K562 (cell line): ENCODE results near the gene HYOU1. TPM values are rescaled to one million over a fixed set of nuclear protein-coding genes. Genes with fewer than 3 reads are reported as not detected.

Source experiments
- DNMT1 ChIP-seq: fragments of 450-650 bp; IDR thresholded peaks from 2 replicates; pipeline ENCODE4 v1.6.1; 2016; ENCODE audit warnings: antibody characterized with exemption, mild to moderate bottlenecking
- EGR1 ChIP-seq: fragments of 450-650 bp; conservative IDR thresholded peaks from 2 replicates; pipeline ENCODE4 v1.6.1; 2017; ENCODE audit warnings: mild to moderate bottlenecking
- EP400 ChIP-seq: fragments of 450-650 bp; IDR thresholded peaks from 2 replicates; pipeline ENCODE4 v1.6.1; 2017; ENCODE audit warnings: antibody characterized with exemption, mild to moderate bottlenecking, moderate library complexity
- ETS2 ChIP-seq: IDR thresholded peaks from 2 replicates; pipeline ENCODE4 v1.6.1; 2016; ENCODE audit warnings: borderline replicate concordance, missing genetic modification characterization, mild to moderate bottlenecking, moderate library complexity, missing compliant biosample characterization; ENCODE audit not compliant: poor library complexity, severe bottlenecking
- KHSRP ChIP-seq: fragments of 450-650 bp; IDR thresholded peaks from 2 replicates; pipeline ENCODE4 v1.6.1; 2017
- MAFK ChIP-seq: IDR thresholded peaks from 2 replicates; pipeline ENCODE4 v1.6.1; 2011; ENCODE audit warnings: low read length, improper control_type of control experiment
- NCOA1 ChIP-seq: fragments of 450-650 bp; IDR thresholded peaks from 2 replicates; pipeline ENCODE4 v1.6.1; 2016; ENCODE audit warnings: low read depth
- SMAD2 ChIP-seq: fragments of 150-350 bp; IDR thresholded peaks from 2 replicates; pipeline ENCODE4 v1.6.1; 2014; ENCODE audit warnings: low read depth, mild to moderate bottlenecking, low read length
- STAT5A ChIP-seq: IDR thresholded peaks from 2 replicates; pipeline ENCODE4 v1.6.1; 2012; ENCODE audit warnings: low read length, inconsistent platforms, borderline replicate concordance
- ZNF354B ChIP-seq: fragments of 250-450 bp; sonication (Bioruptor Pico); IDR thresholded peaks from 2 replicates; pipeline ENCODE4 v1.4.0; 2020
- ZNF584 ChIP-seq: fragments of 200-800 bp; sonication (Bioruptor generic); IDR thresholded peaks from 2 replicates; pipeline ENCODE4 v1.6.1; 2016; ENCODE audit warnings: low read depth, mild to moderate bottlenecking, missing genetic modification characterization, missing compliant biosample characterization
- ZNF75A ChIP-seq: fragments of 450-650 bp; formaldehyde crosslinking; IDR thresholded peaks from 2 replicates; pipeline ENCODE4 v1.4.0; 2020; ENCODE audit warnings: mild to moderate bottlenecking
- polyA plus RNA-seq, 8 experiments: library from polyadenylated mRNA; depleted of rRNA in 4 of 8; stranded (reverse) in 5 of 8; unstranded in 3 of 8; fragments of >200 nt; fragmentation: Nextera tagmentation in 2 of 8; fragmentation: Illumina TruSeq in 1 of 8; extraction: Ambion mirVana in 2 of 8; extraction: Trizol in 1 of 8; gene quantifications; 2 replicates each; pipeline versions ENCODE4 v1.2.1 to v1.2.3, GENCODE V29; 2011 to 2014; ENCODE audit warnings: inconsistent platforms in 1 of 8, missing spikeins in 1 of 8
- total RNA-seq, 7 experiments: library from RNA; depleted of rRNA in 6 of 7; stranded (reverse); fragments of >200 nt in 6 of 7; fragmentation: Illumina TruSeq in 2 of 7; extraction: Trizol in 2 of 7; gene quantifications; 2 replicates each; pipeline versions ENCODE4 v1.2.1 to v1.2.3, GENCODE V29; 2011 to 2021; ENCODE audit warnings: low replicate concordance in 1 of 7
- TF ChIP-seq, protein P1 (sequence below), 2 experiments: fragments of 450-650 bp in 1 of 2; sonication (generic) in 1 of 2; formaldehyde crosslinking in 1 of 2; IDR thresholded peaks; 2 replicates each; pipeline versions ENCODE4 v1.7.1 to v1.9.0; 2016 to 2022; ENCODE audit warnings: inconsistent platforms in 1 of 2, mild to moderate bottlenecking in 1 of 2, missing genetic modification reagents in 1 of 2
- TF ChIP-seq, protein P2 (sequence below): fragments of 200-800 bp; sonication (Bioruptor generic); IDR thresholded peaks from 2 replicates; pipeline ENCODE4 v1.6.1; 2017; ENCODE audit warnings: missing genetic modification characterization, missing compliant biosample characterization
- TF ChIP-seq, protein P3 (sequence below): fragments of 450-650 bp; conservative IDR thresholded peaks from 2 replicates; pipeline ENCODE4 v1.6.1; 2016; ENCODE audit warnings: missing genetic modification characterization, low read depth, mild to moderate bottlenecking, control low read depth, missing compliant biosample characterization
- TF ChIP-seq, protein P4 (sequence below): fragments of 250-450 bp; sonication (Bioruptor Pico); IDR thresholded peaks from 2 replicates; pipeline ENCODE4 v1.5.0; 2021

Gene HYOU1
- total and polyA plus RNA-seq, 9 of the 15 experiments (the other 6 are each of a cell fraction or from before 2014, with no cell fraction given): 19.5 to 197 (median 128) TPM

DNA sequence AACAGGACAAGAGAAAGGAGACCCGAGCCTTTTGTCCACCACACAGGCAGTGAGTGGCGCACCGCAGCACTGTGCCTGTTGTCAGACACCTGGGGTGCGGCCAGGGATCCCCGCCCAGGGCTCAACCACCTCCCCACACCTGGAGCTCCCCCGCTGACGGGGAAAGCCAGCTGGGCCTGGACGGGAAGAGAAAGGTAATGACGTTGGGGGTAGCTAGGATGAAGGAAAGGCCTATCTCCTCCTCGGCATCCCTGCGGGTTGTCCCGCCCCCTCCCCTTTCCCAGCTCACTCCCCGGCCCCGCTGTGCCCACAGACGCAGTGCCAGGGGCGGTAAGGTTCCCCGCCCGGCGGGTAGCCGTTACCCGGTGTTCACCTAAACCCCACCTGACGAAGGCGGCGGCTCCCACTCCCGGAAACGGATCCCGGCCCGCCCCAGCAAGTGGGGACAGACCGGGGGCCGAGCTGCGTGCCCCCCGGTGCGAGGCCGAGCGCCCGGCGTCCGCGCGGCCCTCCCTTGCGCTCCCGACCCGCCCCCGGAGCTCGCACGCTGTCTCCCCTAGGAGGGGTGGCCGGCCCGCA lies 495 bp downstream of the HYOU1 start (continued):
- TF ChIP-seq, protein P1, sequence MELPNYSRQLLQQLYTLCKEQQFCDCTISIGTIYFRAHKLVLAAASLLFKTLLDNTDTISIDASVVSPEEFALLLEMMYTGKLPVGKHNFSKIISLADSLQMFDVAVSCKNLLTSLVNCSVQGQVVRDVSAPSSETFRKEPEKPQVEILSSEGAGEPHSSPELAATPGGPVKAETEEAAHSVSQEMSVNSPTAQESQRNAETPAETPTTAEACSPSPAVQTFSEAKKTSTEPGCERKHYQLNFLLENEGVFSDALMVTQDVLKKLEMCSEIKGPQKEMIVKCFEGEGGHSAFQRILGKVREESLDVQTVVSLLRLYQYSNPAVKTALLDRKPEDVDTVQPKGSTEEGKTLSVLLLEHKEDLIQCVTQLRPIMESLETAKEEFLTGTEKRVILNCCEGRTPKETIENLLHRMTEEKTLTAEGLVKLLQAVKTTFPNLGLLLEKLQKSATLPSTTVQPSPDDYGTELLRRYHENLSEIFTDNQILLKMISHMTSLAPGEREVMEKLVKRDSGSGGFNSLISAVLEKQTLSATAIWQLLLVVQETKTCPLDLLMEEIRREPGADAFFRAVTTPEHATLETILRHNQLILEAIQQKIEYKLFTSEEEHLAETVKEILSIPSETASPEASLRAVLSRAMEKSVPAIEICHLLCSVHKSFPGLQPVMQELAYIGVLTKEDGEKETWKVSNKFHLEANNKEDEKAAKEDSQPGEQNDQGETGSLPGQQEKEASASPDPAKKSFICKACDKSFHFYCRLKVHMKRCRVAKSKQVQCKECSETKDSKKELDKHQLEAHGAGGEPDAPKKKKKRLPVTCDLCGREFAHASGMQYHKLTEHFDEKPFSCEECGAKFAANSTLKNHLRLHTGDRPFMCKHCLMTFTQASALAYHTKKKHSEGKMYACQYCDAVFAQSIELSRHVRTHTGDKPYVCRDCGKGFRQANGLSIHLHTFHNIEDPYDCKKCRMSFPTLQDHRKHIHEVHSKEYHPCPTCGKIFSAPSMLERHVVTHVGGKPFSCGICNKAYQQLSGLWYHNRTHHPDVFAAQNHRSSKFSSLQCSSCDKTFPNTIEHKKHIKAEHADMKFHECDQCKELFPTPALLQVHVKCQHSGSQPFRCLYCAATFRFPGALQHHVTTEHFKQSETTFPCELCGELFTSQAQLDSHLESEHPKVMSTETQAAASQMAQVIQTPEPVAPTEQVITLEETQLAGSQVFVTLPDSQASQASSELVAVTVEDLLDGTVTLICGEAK (IDR thresholded peaks at IDR 0.05): 0 out of 2 replicates have a peak, but pooled peaks have one; percentile 40
- TF ChIP-seq, protein P1 (CRISPR knock-in tag; IDR thresholded peaks at IDR 0.05): no peak
- TF ChIP-seq ZNF75A (CRISPR knock-in tag) (no peak), ZNF584 (no peak), ETS2 (tag) (no peak), NCOA1 (no peak), DNMT1 (no peak), EGR1 (no peak), KHSRP (no peak), STAT5A (no peak), ZNF354B (CRISPR knock-in tag) (no peak), EP400 (no peak), SMAD2 (no peak), MAFK (no peak)
- TF ChIP-seq, protein P2, sequence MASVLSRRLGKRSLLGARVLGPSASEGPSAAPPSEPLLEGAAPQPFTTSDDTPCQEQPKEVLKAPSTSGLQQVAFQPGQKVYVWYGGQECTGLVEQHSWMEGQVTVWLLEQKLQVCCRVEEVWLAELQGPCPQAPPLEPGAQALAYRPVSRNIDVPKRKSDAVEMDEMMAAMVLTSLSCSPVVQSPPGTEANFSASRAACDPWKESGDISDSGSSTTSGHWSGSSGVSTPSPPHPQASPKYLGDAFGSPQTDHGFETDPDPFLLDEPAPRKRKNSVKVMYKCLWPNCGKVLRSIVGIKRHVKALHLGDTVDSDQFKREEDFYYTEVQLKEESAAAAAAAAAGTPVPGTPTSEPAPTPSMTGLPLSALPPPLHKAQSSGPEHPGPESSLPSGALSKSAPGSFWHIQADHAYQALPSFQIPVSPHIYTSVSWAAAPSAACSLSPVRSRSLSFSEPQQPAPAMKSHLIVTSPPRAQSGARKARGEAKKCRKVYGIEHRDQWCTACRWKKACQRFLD (CRISPR knock-in tag): no peak
- TF ChIP-seq, protein P3, sequence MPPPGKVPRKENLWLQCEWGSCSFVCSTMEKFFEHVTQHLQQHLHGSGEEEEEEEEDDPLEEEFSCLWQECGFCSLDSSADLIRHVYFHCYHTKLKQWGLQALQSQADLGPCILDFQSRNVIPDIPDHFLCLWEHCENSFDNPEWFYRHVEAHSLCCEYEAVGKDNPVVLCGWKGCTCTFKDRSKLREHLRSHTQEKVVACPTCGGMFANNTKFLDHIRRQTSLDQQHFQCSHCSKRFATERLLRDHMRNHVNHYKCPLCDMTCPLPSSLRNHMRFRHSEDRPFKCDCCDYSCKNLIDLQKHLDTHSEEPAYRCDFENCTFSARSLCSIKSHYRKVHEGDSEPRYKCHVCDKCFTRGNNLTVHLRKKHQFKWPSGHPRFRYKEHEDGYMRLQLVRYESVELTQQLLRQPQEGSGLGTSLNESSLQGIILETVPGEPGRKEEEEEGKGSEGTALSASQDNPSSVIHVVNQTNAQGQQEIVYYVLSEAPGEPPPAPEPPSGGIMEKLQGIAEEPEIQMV (tag): no peak
- TF ChIP-seq, protein P4, sequence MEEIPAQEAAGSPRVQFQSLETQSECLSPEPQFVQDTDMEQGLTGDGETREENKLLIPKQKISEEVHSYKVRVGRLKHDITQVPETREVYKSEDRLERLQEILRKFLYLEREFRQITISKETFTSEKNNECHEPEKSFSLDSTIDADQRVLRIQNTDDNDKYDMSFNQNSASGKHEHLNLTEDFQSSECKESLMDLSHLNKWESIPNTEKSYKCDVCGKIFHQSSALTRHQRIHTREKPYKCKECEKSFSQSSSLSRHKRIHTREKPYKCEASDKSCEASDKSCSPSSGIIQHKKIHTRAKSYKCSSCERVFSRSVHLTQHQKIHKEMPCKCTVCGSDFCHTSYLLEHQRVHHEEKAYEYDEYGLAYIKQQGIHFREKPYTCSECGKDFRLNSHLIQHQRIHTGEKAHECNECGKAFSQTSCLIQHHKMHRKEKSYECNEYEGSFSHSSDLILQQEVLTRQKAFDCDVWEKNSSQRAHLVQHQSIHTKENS (CRISPR knock-in tag): no peak
